Omental fat pad (tissue), 4 donors: Measurements from ENCODE around the gene UBE3C. TPM values are rescaled to one million over a fixed set of nuclear protein-coding genes. Genes with fewer than 3 reads are reported as not detected.

Experiments
- ATAC-seq: fragments of 150-250 bp; one replicate; pipeline ENCODE4 v1.9.1; 2016; ENCODE audit warnings: mild to moderate bottlenecking, moderate library complexity; ENCODE audit not compliant: low FRiP score
- DNase-seq: peaks from one replicate; pipeline ENCODE4 v3.0.0-alpha.2; 2019; ENCODE audit warnings: low spot score
- CTCF ChIP-seq, 3 donors: fragments of 450-650 bp; IDR thresholded peaks; one replicate each; pipeline ENCODE4 v1.5.1; 2016 to 2017; ENCODE audit warnings: antibody characterized with exemption in 3 of 3, mild to moderate bottlenecking in 3 of 3, moderate library complexity in 2 of 3
- total RNA-seq, 4 donors: library from RNA; depleted of rRNA; stranded (reverse); fragments of >200 nt; gene quantifications; one replicate each; pipeline ENCODE4 v1.1.0, GENCODE V29; 2016

The UBE3C gene
- total RNA-seq, 4 donors from 2014 or later = 65.9 to 104 (median 78.3) TPM

- DNase-seq (no peak), ATAC-seq (no peak)
- TF ChIP-seq CTCF (IDR thresholded peaks at IDR 0.05) = no peak
Measured at GRCh38 chr7:157194948-157195347, 56.2 kb downstream of the UBE3C start.

GRCh38 chr7:157195868-157196267 lies 57.1 kb downstream of the UBE3C start:
- no peak for DNase-seq
- ATAC-seq = no peak
- TF ChIP-seq CTCF (IDR thresholded peaks at IDR 0.05) = no peak

- no peak for ATAC-seq
Measured at GRCh38 chr7:157204134-157204533, 65.4 kb downstream of the UBE3C start.

GRCh38 chr7:157205438-157205837 lies 66.7 kb downstream of the UBE3C start:
- no peak for TF ChIP-seq CTCF (IDR thresholded peaks at IDR 0.05)
- no peak for DNase-seq
- no peak for ATAC-seq

More at GRCh38 chr7:157204134-157204533, 65.4 kb downstream of the UBE3C start:
- no peak for DNase-seq
- TF ChIP-seq CTCF (IDR thresholded peaks at IDR 0.05) = no peak

- no peak for ATAC-seq
- TF ChIP-seq CTCF (IDR thresholded peaks at IDR 0.05) = no peak
- DNase-seq = no peak
Measured at GRCh38 chr7:157208571-157209413, 70.1 kb downstream of the UBE3C start.

- DNase-seq (no peak), ATAC-seq (no peak)
- no peak for TF ChIP-seq CTCF (IDR thresholded peaks at IDR 0.05)
Measured at GRCh38 chr7:157210682-157211081, 72.0 kb downstream of the UBE3C start.

GRCh38 chr7:157211690-157212089 lies 73.0 kb downstream of the UBE3C start:
- no peak for TF ChIP-seq CTCF (IDR thresholded peaks at IDR 0.05)
- DNase-seq = no peak
- ATAC-seq = no peak
